Activated CD8-positive, alpha-beta memory T cell treated with anti-CD3 and anti-CD28 coated beads for 1 hour (primary cell): Measurements from ENCODE around the gene PCSK2.

ENCODE experiments used
- DNase-seq, 2 donors: peaks; one replicate each; pipeline ENCODE4 v3.0.0-alpha.2; 2020; ENCODE audit warnings: low read depth in 1 of 2; ENCODE audit errors: extremely low read depth in 1 of 2

Gene PCSK2

GRCh38 chr20:17327185-17328148, 100.6 kb downstream of the PCSK2 start:
- no peak for DNase-seq

- DNase-seq, result no peak
Measured at GRCh38 chr20:17334932-17335331, 108.1 kb downstream of the PCSK2 start.

- DNase-seq, result no peak
Measured at GRCh38 chr20:17339000-17339399, 112.2 kb downstream of the PCSK2 start.

GRCh38 chr20:17343091-17343490, 116.3 kb downstream of the PCSK2 start:
- DNase-seq, result no peak

- DNase-seq, result no peak
Measured at GRCh38 chr20:17343656-17344452, 117.0 kb downstream of the PCSK2 start.

GRCh38 chr20:17344790-17345189, 118.0 kb downstream of the PCSK2 start:
- no peak for DNase-seq

GRCh38 chr20:17345321-17345720, 118.5 kb downstream of the PCSK2 start:
- no peak for DNase-seq

GRCh38 chr20:17350321-17350720, 123.5 kb downstream of the PCSK2 start:
- no peak for DNase-seq

- no peak for DNase-seq
Measured at GRCh38 chr20:17357238-17357637, 130.4 kb downstream of the PCSK2 start.

GRCh38 chr20:17358854-17359253, 132.0 kb downstream of the PCSK2 start:
- DNase-seq, result no peak

- no peak for DNase-seq
Measured at GRCh38 chr20:17364681-17365080, 137.8 kb downstream of the PCSK2 start.

- no peak for DNase-seq
Measured at GRCh38 chr20:17365831-17366230, 139.0 kb downstream of the PCSK2 start.

- DNase-seq, result no peak
Measured at GRCh38 chr20:17369506-17369905, 142.7 kb downstream of the PCSK2 start.

GRCh38 chr20:17372806-17373440, 146.1 kb downstream of the PCSK2 start:
- no peak for DNase-seq

GRCh38 chr20:17374086-17374485, 147.2 kb downstream of the PCSK2 start:
- DNase-seq, result no peak

GRCh38 chr20:17376031-17376430, 149.2 kb downstream of the PCSK2 start:
- no peak for DNase-seq

GRCh38 chr20:17377231-17377630, 150.4 kb downstream of the PCSK2 start:
- no peak for DNase-seq

- no peak for DNase-seq
Measured at GRCh38 chr20:17379651-17380050, 152.8 kb downstream of the PCSK2 start.

GRCh38 chr20:17380801-17381200, 154.0 kb downstream of the PCSK2 start:
- no peak for DNase-seq

GRCh38 chr20:17381724-17382123, 154.9 kb downstream of the PCSK2 start:
- no peak for DNase-seq

GRCh38 chr20:17385798-17386197, 159.0 kb downstream of the PCSK2 start:
- DNase-seq, result no peak
